T follicular helper cell (primary cell): ENCODE data around the gene PROC.
"Not testable (repeated sequence)": the region's sequence is repeated elsewhere in the genome, so short reads cannot be mapped to it uniquely, and the experiment has no call there.

Experiments
- DNase-seq: peaks from one replicate; pipeline ENCODE4 v3.0.0-alpha.2; 2020; ENCODE audit warnings: low read depth

PROC gene

DNA sequence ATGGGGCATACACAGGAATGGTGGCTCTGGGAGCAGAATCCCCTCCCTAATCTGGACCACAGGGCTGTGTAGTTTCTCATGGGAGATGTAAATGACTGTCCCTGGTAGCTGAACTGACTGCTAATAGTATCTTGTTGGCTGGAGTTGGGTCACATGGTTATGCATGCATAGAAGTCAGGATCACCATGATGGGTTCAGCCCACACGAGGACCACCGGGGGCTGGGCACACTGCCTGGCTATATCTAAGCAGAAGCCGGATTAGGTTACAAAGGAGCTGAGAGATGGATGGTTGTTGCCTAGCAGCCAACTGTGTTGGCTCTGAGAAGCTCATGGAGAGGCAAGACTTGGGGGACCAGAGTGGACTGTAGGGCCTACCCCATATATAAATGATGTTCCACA is 23.7 kb upstream of the PROC start:
- no peak for DNase-seq

GRCh38 chr2:127397568-127398238 is 20.5 kb upstream of the PROC start:
- no peak for DNase-seq

DNA sequence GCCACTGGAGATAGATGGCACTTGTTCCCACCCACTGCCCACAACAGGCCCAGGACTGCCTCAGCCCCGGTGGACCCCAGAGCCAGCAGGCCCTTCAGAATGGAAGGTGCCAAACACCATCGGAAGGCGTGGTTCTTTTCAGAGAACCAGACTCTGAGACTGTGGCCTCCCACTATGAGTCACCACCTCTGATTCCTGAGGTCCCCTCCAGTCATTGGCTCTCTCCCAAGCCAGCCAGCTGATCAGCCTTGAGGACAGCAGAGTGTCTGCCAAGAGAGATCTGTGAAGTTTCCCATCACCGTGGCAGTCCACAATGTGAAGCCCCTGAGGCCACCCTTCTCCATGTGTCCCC is 20.0 kb upstream of the PROC start:
- DNase-seq: no peak

- DNase-seq: no peak
These were observed 17.7 kb upstream of the PROC start for GRCh38 chr2:127400533-127400896.

- no peak for DNase-seq
These were observed 17.1 kb upstream of the PROC start for GRCh38 chr2:127400897-127401756.

DNA sequence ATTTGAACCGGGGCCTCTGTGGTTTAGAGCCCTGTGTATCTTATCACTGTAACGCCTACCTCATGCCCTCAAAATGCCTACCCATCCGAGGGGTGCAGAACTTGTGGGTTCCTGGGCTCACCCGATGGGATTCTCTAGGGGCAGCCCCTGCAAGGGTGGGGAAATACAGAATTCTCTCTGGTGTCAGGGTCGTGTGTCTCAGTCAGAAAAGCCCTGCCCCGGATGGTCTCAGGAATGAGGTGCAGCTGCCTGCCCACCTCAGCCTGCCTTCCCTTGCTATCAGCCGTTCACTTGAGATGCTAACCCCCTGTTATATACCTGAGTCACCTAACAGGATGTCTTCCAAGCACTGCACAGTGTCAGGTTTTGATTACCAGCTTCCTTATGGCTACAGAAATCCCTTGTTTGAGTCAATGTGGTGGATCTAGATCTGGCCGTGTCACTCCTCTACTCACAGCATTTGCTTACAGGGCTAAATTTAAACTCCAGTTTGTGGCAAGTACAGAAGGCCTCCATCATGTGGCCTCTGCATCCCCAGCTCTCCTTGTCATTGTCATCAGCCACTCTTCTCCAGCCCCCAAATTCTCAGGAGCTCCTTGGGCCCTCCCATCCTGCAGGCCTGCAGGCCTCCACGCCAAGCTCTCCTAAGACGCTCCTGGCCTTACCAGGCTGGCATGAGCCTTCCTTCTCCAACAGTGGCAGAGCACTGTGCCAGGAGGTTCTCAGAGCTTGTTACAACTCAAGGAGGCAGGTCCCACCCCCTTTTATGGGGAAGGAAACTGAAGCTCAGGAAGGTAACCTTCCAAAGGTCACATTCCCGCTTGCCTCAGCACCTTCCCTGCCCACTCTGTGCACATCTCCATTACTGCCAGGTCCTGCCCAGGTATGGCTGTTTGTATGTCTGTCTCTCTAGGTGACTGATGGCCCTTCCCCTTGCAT is 16.2 kb upstream of the PROC start:
- DNase-seq: no peak

DNA sequence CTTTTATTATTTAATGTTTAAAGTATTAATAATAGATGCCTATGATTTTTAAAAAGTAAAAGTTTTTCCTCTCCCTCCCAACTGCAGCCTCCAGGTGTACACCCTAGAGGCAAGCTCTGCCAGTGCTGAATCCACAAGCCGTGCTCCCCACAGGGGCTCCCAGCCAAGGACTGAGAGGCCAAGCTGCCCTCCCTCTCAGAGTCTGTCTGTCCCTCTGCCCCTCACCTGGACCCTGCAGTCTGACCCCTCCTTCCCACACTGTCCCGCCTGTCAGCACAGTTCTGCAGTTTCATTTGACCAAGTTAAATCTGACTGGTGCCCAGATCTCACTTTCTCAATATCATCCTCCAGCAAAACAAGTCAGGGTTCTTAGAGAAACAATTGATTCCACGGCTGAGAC is 14.8 kb upstream of the PROC start:
- no peak for DNase-seq

DNA sequence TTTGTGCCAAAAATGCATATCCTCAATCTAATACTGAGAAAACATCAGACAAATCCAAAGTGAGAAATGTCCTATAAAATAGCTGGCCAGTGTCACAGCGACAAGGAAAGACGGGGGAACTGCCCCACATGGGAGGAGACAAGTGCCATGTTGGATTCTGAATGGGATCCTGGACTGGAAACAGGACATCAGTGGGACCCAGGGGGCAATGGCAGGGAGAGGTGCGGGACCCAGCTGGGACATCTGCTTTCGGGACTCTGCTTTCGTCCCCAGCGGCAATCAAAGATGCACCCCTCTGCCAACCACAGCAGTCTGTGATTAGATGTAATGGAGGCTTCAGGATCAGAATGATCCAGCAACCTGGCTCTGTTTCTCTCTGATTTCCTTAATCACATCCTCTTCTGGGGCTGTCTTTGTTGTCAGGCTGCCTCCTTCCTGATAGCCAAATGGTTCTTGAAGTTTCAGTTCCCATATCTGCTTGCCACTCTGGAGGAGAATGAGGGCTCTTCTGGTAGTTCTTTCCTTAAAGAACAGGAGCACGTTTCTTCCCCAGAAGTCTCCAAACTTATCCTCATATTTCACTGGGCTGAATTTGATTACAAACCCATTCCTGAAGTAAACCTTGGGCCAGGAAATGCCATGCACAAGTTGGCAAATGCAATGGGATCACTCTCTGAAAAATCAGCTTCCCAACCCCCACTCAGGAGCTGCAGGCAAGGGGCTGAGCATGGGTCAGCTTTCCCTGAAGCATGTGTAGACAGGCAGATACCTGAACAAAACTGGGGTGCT is 13.6 kb upstream of the PROC start:
- no peak for DNase-seq

DNA sequence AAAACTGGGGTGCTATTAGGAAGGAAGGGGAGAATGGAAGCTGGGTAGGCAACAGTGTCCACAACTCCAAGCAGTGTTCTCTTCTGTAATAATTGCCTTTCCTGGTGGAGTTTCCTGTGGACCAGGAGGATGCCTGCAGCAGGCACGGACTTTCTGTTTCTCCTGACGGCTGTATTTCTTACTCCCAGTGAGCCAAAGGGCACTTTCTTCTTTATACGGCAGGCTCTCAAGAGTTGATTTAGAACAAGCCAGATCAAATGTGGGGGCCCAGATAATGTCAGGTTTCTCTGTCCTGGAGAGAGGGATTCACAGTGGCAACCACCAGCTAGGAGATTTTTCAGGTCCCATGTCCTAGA is 13.0 kb upstream of the PROC start:
- no peak for DNase-seq

DNA sequence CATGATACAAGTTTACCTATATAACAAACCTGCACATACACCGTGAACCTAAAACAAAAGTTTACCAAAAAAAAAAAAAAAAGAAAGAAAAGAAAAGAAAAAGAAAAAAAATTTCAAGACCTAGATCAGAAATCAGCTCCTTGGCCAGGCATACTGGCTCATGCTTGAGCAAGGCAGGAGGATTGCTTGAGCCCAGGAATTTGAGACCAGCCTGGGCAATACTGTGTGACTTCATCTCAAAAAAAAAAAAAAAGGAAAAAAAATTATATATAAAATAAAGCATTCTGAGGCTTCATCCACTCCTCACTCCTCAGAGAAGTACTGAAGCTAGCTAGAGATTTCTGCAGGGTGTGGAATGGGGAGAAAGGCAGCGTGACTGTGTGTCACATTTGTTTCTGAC is 11.8 kb upstream of the PROC start:
- DNase-seq: no peak

- DNase-seq: no peak
These were observed 11.1 kb upstream of the PROC start for GRCh38 chr2:127407091-127407490.

DNA sequence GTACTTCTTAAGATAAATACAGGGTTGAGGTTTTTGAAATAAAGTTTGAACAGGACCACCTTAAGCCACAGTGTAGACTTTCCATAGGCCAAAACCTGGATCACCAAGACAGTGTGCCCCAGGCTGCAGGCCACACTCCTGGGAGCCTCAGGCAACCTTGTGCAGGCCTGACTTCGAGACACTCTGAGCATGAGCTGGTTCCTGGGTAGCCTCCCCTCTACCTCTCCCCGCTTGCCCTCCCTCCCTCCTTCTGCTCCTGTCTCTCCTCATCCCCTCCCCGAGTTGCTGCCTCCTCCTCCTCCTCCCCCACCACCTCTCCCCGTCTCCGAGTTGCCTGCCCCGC is 10.6 kb upstream of the PROC start:
- no peak for DNase-seq

GRCh38 chr2:127408004-127408806 is 10.0 kb upstream of the PROC start:
- peak; percentile 87 for DNase-seq

DNA sequence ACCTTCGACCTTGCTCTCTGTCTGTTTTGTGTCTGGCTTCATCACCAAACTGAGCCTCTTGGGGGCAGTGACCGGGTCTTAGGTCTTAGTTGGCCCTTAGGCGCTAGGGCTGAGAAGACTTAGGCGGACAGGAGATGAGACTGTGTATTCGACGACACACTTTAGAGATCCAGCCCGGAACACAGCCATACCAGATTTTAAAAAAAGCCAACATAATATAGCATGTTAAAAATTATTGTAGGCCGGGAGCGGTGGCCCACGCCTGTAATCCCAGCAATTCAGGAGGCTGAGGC is 9.5 kb upstream of the PROC start:
- no peak for DNase-seq

DNA sequence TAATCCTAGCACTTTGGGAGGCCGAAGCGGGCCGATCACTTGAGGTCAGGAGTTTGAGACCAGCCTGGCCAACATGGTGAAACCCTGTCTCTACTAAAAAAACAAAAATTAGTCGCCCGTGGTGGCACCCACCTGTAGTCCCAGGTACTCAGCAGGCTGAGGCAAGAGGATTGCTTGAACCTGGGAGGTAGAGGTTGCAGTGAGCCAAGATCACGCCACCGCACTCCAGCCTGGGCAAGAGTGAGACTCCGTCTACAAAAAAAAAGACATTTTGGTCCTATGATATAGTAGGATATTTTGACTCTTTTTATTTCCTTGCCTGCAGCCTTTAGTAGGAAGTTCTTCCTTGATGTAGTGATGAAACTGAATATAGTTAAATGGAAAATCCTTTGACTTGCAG is 8.5 kb upstream of the PROC start:
- DNase-seq: not testable (repeated sequence)

DNA sequence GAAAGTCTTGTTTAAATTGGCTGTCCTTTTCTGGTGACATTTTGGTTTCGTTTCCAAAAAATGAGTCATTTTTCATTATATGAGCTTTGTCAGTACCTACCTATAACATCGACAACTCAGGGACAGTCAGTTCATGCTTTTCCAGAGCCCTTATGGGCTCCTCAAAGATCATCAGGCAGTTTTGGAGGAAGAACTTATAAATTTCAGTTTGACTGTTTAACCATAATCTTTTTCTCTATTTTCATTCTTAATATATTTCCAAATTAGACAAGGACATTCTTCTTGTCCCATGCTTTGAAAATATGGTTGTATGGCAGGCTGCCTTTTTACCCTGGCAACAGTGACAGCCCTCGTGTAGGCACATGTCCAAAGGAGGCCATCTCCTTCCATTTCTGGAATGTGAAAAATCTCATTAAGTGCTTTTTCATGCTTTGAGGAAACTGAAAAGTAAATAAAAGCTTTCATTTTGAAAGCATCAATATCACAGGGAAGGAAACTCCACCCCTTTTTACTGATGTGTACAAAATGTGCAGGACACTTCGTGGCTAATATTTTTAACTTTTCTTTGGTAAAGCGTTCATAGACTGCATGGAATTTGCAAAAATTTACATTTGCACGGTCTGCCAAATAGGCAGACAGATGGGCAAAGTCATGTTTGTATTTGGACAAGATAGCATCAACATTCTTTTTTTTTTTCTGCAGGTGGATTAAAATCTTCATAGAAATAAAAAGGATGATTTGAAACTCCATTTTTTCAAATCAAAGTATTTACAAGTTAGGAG is 7.2 kb upstream of the PROC start:
- no peak for DNase-seq

DNA sequence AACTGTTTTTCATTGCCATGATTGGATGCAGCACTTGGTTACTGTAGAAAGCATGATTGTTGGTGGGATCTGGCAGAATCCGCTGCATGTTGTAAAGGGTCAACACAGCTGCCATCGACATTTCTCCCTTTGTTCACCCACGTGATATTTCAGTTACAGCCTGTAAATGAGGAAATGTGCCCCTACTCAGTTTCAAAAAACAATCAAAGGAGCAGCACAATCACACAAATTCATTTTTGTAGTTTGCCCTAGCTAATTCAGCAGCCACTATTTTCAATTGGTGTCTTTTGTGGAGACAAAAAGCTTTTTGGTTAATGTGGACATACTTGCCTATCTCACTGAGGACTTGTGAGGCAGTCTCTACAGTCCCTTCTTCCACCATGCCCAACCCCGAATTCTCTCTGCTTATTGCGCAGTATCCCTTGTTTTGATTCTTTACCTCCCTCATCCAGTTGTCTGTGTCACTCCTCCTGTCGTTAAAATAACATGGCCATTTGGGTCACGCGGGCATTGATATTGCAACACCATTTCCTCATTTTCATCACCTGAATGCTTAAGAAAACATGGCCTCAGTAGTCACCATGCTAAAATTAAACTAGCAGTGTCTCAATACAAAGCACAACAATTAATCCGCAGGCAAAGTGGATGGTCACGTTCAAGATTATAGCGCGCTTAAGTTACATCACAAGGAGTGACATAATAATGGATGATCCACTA is 6.4 kb upstream of the PROC start:
- DNase-seq: no peak

GRCh38 chr2:127413200-127413599 is 5.0 kb upstream of the PROC start:
- no peak for DNase-seq

DNA sequence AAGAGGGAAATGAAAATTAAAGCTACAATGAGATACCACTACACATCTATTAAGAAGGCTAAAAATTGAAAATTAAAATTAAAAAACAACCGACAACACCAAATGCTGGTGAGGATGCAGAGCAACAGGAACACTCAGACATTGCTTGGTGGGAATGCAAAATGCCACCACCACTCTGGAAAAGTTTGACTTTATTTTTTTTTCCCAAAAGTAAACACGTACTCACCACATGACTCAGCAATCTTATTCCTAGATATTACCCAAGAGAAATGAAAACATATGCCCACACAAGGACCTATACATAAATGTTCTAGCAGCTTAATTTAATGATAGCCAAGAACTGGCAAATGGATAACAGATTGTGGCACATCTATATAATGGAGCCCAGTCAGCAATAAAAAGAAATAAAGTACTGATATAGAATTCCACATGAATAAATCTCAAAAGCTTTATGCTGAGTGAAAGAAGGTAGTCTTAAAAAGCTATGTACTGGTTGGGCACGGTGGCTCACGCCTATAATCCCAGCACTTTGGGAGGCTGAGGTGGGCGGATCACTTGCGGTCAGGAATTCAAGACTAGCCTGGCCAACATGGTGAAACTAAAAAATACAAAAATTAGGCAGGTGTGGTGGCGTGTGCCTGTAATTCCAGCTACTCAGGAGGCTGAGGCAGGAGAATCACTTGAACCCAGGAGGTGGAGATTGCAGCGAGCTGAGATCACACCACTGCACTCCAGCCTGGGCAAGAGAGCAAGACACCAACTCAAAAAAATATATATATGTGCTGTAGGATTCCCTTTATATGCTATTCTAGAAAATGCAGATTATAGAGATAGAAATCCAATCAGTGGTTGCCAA is 4.2 kb upstream of the PROC start:
- DNase-seq: no peak
